Measurements from ENCODE around the gene SPAG16.

GRCh38 chr2:214386720-214387119, 1102.5 kb downstream of the SPAG16 start:
- TF ChIP-seq FOSL1 (IDR thresholded peaks at IDR 0.05; ENCODE audit: low read depth) (no peak), CTCF (IDR thresholded peaks at IDR 0.05 in 2 of 3, conservative IDR thresholded peaks at IDR 0.05 in 1 of 3; ENCODE audit: borderline replicate concordance in 1 of 3, insufficient read depth in 1 of 3, low read depth in 2 of 3, low read length in 2 of 3) (no peak), POLR2AphosphoS5 (IDR thresholded peaks at IDR 0.05; ENCODE audit: low read depth, low read length) (no peak), EZH2 (IDR thresholded peaks at IDR 0.05) (no peak)
